ENCODE results near the gene GPR78. TPM values are rescaled to one million over a fixed set of nuclear protein-coding genes. Genes with fewer than 3 reads are reported as not detected.

Gene GPR78
- total and polyA plus RNA-seq, 8 donors: 0.31 to 2.3 (median 0.55) TPM; not detected in 5

- TF ChIP-seq EP300 (IDR thresholded peaks at IDR 0.05): no peak
- TF ChIP-seq POLR2AphosphoS5 (IDR thresholded peaks at IDR 0.05): no peak
- no peak for TF ChIP-seq POLR2A (IDR thresholded peaks at IDR 0.05)
- TF ChIP-seq CTCF (IDR thresholded peaks at IDR 0.05): no peak
- Histone ChIP-seq H3K36me3 (no peaks in the 10 kb centered on the region), H3K9me3 (no peaks in the 10 kb centered on the region), H3K4me1 (no peaks in the 10 kb centered on the region), H3K27me3 (peaks cover 9 to 96% (median 35%) of the 10 kb centered on the region in 3 donors), H3K4me3 (no peak overlapping the region), H3K27ac (no peak overlapping the region)
- peak in 1 of 2 donors; percentile 54 for DNase-seq
- intact Hi-C loops (cut with DNase I; ENCODE audit: low total_unique reads): no loop called here
- WGBS, 5 donors: 71 to 78% (median 72%) methylated on average over 31 to 37 of the region's 37 CpGs
Measured at GRCh38 chr4:8586671-8587468, 6.7 kb downstream of the GPR78 start.

GRCh38 chr4:8587469-8588195, 7.4 kb downstream of the GPR78 start:
- no peak for DNase-seq
- Histone ChIP-seq H3K4me3 (no peak overlapping the region), H3K4me1 (peaks cover 0 to 6% (median 5%) of the 10 kb centered on the region in 4 donors), H3K36me3 (no peaks in the 10 kb centered on the region), H3K27me3 (peaks cover 17 to 96% (median 41%) of the 10 kb centered on the region in 3 donors), H3K27ac (no peak overlapping the region), H3K9me3 (no peaks in the 10 kb centered on the region)
- WGBS, 5 donors: 67 to 85% (median 76%) methylated on average over 11 to 18 of the region's 18 CpGs
- TF ChIP-seq EP300 (IDR thresholded peaks at IDR 0.05) (no peak), POLR2AphosphoS5 (IDR thresholded peaks at IDR 0.05) (no peak), CTCF (IDR thresholded peaks at IDR 0.05) (no peak), POLR2A (IDR thresholded peaks at IDR 0.05) (no peak)
- intact Hi-C loops (cut with DNase I; ENCODE audit: low total_unique reads): no loop called here

- no peak overlapping the region for H3K27ac ChIP-seq
- H3K36me3 ChIP-seq: no peaks in the 10 kb centered on the region
- intact Hi-C loops (cut with DNase I; ENCODE audit: low total_unique reads): no loop called here
- H3K9me3 ChIP-seq: no peaks in the 10 kb centered on the region
- DNase-seq: no peak
- TF ChIP-seq POLR2A (IDR thresholded peaks at IDR 0.05): no peak
- TF ChIP-seq POLR2AphosphoS5 (IDR thresholded peaks at IDR 0.05): no peak
- TF ChIP-seq EP300 (IDR thresholded peaks at IDR 0.05): no peak
- 69 to 83% (median 80%) methylated on average over 2 of the region's 2 CpGs; no CpG with 5 or more reads in 1 of the 5 donors for WGBS, 5 donors
- no peak overlapping the region for H3K4me3 ChIP-seq
- peaks cover 0 to 11% (median 10%) of the 10 kb centered on the region in 4 donors for H3K4me1 ChIP-seq
- peaks cover 21 to 96% (median 46%) of the 10 kb centered on the region in 3 donors for H3K27me3 ChIP-seq
Measured at GRCh38 chr4:8588196-8588470, 7.9 kb downstream of the GPR78 start.

GRCh38 chr4:8589336-8589735, 9.1 kb downstream of the GPR78 start:
- intact Hi-C loops (cut with DNase I; ENCODE audit: low total_unique reads): no loop called here
- no peak for DNase-seq
- WGBS, 5 donors: 69 to 89% (median 81%) methylated on average over 10 of the region's 10 CpGs

More at GRCh38 chr4:8589336-8589735, 9.1 kb downstream of the GPR78 start:
- Histone ChIP-seq H3K27ac (no peak overlapping the region), H3K36me3 (no peaks in the 10 kb centered on the region), H3K4me1 (peaks cover 0 to 22% (median 12%) of the 10 kb centered on the region in 4 donors), H3K27me3 (peaks cover 25 to 97% (median 57%) of the 10 kb centered on the region in 3 donors), H3K9me3 (no peaks in the 10 kb centered on the region), H3K4me3 (no peak overlapping the region)
- TF ChIP-seq CTCF (IDR thresholded peaks at IDR 0.05) (no peak), POLR2A (IDR thresholded peaks at IDR 0.05) (no peak), EP300 (IDR thresholded peaks at IDR 0.05) (no peak), POLR2AphosphoS5 (IDR thresholded peaks at IDR 0.05) (no peak)
